ENCODE results near the gene ATP8B1.

The ATP8B1 gene

GRCh38 chr18:57687970-57688369 is 115.1 kb downstream of the ATP8B1 start:
- TF ChIP-seq PATZ1 (CRISPR knock-in tag; IDR thresholded peaks at IDR 0.05; ENCODE audit: borderline replicate concordance) (no peak), ZNF565 (CRISPR knock-in tag; conservative IDR thresholded peaks at IDR 0.05; ENCODE audit: low read depth) (no peak), ZFP3 (CRISPR knock-in tag; IDR thresholded peaks at IDR 0.05) (no peak), ESRRG (CRISPR knock-in tag; IDR thresholded peaks at IDR 0.05) (no peak), CREB5 (CRISPR knock-in tag; IDR thresholded peaks at IDR 0.05; ENCODE audit: low read depth) (no peak), POU6F1 (CRISPR knock-in tag; IDR thresholded peaks at IDR 0.05; ENCODE audit: borderline replicate concordance, low read depth) (no peak), TOX (CRISPR knock-in tag; IDR thresholded peaks at IDR 0.05; ENCODE audit: borderline replicate concordance) (no peak), ARNTL (CRISPR knock-in tag; IDR thresholded peaks at IDR 0.05; ENCODE audit: borderline replicate concordance, low read depth) (no peak), ISL1 (CRISPR knock-in tag; IDR thresholded peaks at IDR 0.05) (no peak), ZNF70 (CRISPR knock-in tag; IDR thresholded peaks at IDR 0.05) (no peak), CSDC2 (CRISPR knock-in tag; IDR thresholded peaks at IDR 0.05) (no peak), TCF4 (CRISPR knock-in tag; IDR thresholded peaks at IDR 0.05; ENCODE audit: borderline replicate concordance) (no peak), ZFP30 (CRISPR knock-in tag; IDR thresholded peaks at IDR 0.05) (no peak)
- no peak for ATAC-seq

GRCh38 chr18:57683470-57683869 is 119.6 kb downstream of the ATP8B1 start:
- TF ChIP-seq TOX (CRISPR knock-in tag; IDR thresholded peaks at IDR 0.05; ENCODE audit: borderline replicate concordance) (no peak), CREB5 (CRISPR knock-in tag; IDR thresholded peaks at IDR 0.05; ENCODE audit: low read depth) (no peak), ZC3H10 (CRISPR knock-in tag; IDR thresholded peaks at IDR 0.05) (no peak), CSRNP3 (CRISPR knock-in tag; IDR thresholded peaks at IDR 0.05) (no peak), TSHZ2 (CRISPR knock-in tag; IDR thresholded peaks at IDR 0.05) (no peak), ZNF565 (CRISPR knock-in tag; conservative IDR thresholded peaks at IDR 0.05; ENCODE audit: low read depth) (no peak), SNAI2 (CRISPR knock-in tag; IDR thresholded peaks at IDR 0.05) (no peak), RARB (CRISPR knock-in tag; IDR thresholded peaks at IDR 0.05) (no peak), ZNF70 (CRISPR knock-in tag; IDR thresholded peaks at IDR 0.05) (no peak), BACH2 (CRISPR knock-in tag; IDR thresholded peaks at IDR 0.05; ENCODE audit: borderline replicate concordance) (no peak), CSDC2 (CRISPR knock-in tag; IDR thresholded peaks at IDR 0.05) (no peak), ISL1 (CRISPR knock-in tag; IDR thresholded peaks at IDR 0.05) (no peak), ZNF8 (CRISPR knock-in tag; IDR thresholded peaks at IDR 0.05) (no peak), PATZ1 (CRISPR knock-in tag; IDR thresholded peaks at IDR 0.05; ENCODE audit: borderline replicate concordance) (no peak), ARNTL (CRISPR knock-in tag; IDR thresholded peaks at IDR 0.05; ENCODE audit: borderline replicate concordance, low read depth) (no peak), OSR1 (CRISPR knock-in tag; IDR thresholded peaks at IDR 0.05) (no peak), TCF4 (CRISPR knock-in tag; IDR thresholded peaks at IDR 0.05; ENCODE audit: borderline replicate concordance) (no peak), GLIS3 (CRISPR knock-in tag; IDR thresholded peaks at IDR 0.05) (no peak)
- ATAC-seq: no peak

Data from SK-N-SH treated with all-trans-retinoic acid at 6 μM for 48 hours (cell line).